Loucy (cell line): ENCODE results near the gene HCRTR2.

ENCODE experiments used
- H2AFZ ChIP-seq: fragments of 200-600 bp; sonication (generic); 2 replicates; pipeline ENCODE4 v1.6.0; 2016; ENCODE audit warnings: antibody characterized with exemption, mild to moderate bottlenecking, low read length, moderate library complexity
- H3F3A ChIP-seq: fragments of 200-600 bp; 2 replicates; pipeline ENCODE4 v1.6.0; 2016; ENCODE audit warnings: antibody characterized with exemption, low read depth, mild to moderate bottlenecking
- H3K27me3 ChIP-seq: fragments of 200-600 bp; sonication (generic); 2 replicates; pipeline ENCODE4 v1.6.1; 2014; ENCODE audit warnings: low read length, mild to moderate bottlenecking; ENCODE audit not compliant: insufficient read depth, poor library complexity, severe bottlenecking
- H3K36me3 ChIP-seq: fragments of 200-600 bp; sonication (generic); 2 replicates; pipeline ENCODE4 v1.6.1; 2016; ENCODE audit warnings: low read length; ENCODE audit not compliant: insufficient read depth
- H3K4me1 ChIP-seq: fragments of 200-600 bp; sonication (generic); 2 replicates; pipeline ENCODE4 v1.5.1; 2014; ENCODE audit warnings: low read length, mild to moderate bottlenecking; ENCODE audit not compliant: insufficient read depth, poor library complexity, severe bottlenecking
- H3K4me2 ChIP-seq: fragments of 200-600 bp; sonication (generic); 2 replicates; pipeline ENCODE4 v1.6.0; 2014; ENCODE audit warnings: antibody characterized with exemption, low read length, low read depth, mild to moderate bottlenecking; ENCODE audit not compliant: poor library complexity, severe bottlenecking
- H3K4me3 ChIP-seq: fragments of 200-600 bp; sonication (generic); 2 replicates; pipeline ENCODE4 v1.5.1; 2014; ENCODE audit warnings: low read length, mild to moderate bottlenecking, mixed read lengths; ENCODE audit not compliant: poor library complexity, severe bottlenecking
- H3K79me2 ChIP-seq: fragments of 200-600 bp; sonication (generic); 2 replicates; pipeline ENCODE4 v1.6.1; 2014; ENCODE audit warnings: low read length; ENCODE audit not compliant: insufficient read depth
- H3K9ac ChIP-seq: fragments of 200-600 bp; sonication (generic); 2 replicates; pipeline ENCODE4 v1.6.0; 2014; ENCODE audit warnings: mild to moderate bottlenecking, low read depth, low read length, moderate library complexity; ENCODE audit not compliant: poor library complexity, severe bottlenecking
- H3K9me2 ChIP-seq: fragments of 200-600 bp; sonication (generic); replicated peaks from 2 replicates; pipeline ENCODE4 v1.6.1; 2016; ENCODE audit warnings: low read depth, low read length, mixed read lengths
- H3K9me3 ChIP-seq: fragments of 200-600 bp; sonication (generic); 2 replicates; pipeline ENCODE4 v1.6.1; 2014; ENCODE audit warnings: mild to moderate bottlenecking, antibody characterized with exemption, low read length, low read depth; ENCODE audit not compliant: insufficient read depth
- H4K20me1 ChIP-seq: fragments of 200-600 bp; sonication (generic); 2 replicates; pipeline ENCODE4 v1.6.0; 2014; ENCODE audit warnings: antibody characterized with exemption, low read length, mild to moderate bottlenecking; ENCODE audit not compliant: insufficient read depth, poor library complexity, severe bottlenecking
- CTCF ChIP-seq: fragments of 200-600 bp; sonication (generic); conservative IDR thresholded peaks from 2 replicates; pipeline ENCODE4 v1.5.1; 2014; ENCODE audit warnings: mild to moderate bottlenecking, antibody characterized with exemption, low read length
- EZH2phosphoT487 ChIP-seq: fragments of 200-600 bp; IDR thresholded peaks from 2 replicates; pipeline ENCODE4 v1.6.1; 2018; ENCODE audit warnings: antibody characterized with exemption, mild to moderate bottlenecking, moderate library complexity, borderline replicate concordance

Gene HCRTR2

GRCh38 chr6:55212156-55212555 is 37.8 kb downstream of the HCRTR2 start:
- Histone ChIP-seq H3K9ac (no peak overlapping the region), H3K9me2 (no peaks in the 10 kb centered on the region), H3K4me1 (no peaks in the 10 kb centered on the region), H3K4me3 (no peak overlapping the region), H3K27me3 (no peaks in the 10 kb centered on the region), H3K36me3 (no peaks in the 10 kb centered on the region), H3K79me2 (no peaks in the 10 kb centered on the region), H3K4me2 (no peak overlapping the region), H3F3A (no peaks in the 10 kb centered on the region), H4K20me1 (no peaks in the 10 kb centered on the region), H3K9me3 (no peaks in the 10 kb centered on the region), H2AFZ (no peak overlapping the region)
- no peak for TF ChIP-seq EZH2phosphoT487
- no peak for TF ChIP-seq CTCF

GRCh38 chr6:55220961-55221360 is 46.6 kb downstream of the HCRTR2 start:
- H4K20me1 ChIP-seq = no peaks in the 10 kb centered on the region
- H3K4me3 ChIP-seq = no peak overlapping the region
- no peaks in the 10 kb centered on the region for H3K36me3 ChIP-seq
- no peaks in the 10 kb centered on the region for H3K4me1 ChIP-seq
- no peaks in the 10 kb centered on the region for H3K9me3 ChIP-seq
- no peak for TF ChIP-seq EZH2phosphoT487
- TF ChIP-seq CTCF = no peak
- H3K4me2 ChIP-seq = no peak overlapping the region
- H2AFZ ChIP-seq = no peak overlapping the region
- no peaks in the 10 kb centered on the region for H3K9me2 ChIP-seq
- H3F3A ChIP-seq = no peaks in the 10 kb centered on the region
- no peak overlapping the region for H3K9ac ChIP-seq
- no peaks in the 10 kb centered on the region for H3K79me2 ChIP-seq
- H3K27me3 ChIP-seq = no peaks in the 10 kb centered on the region

GRCh38 chr6:55227862-55228261 is 53.5 kb downstream of the HCRTR2 start:
- Histone ChIP-seq H3K9me2 (no peaks in the 10 kb centered on the region), H4K20me1 (no peaks in the 10 kb centered on the region), H3K4me2 (no peak overlapping the region), H3K9me3 (no peaks in the 10 kb centered on the region), H3K27me3 (no peaks in the 10 kb centered on the region), H3K4me3 (no peak overlapping the region), H3K79me2 (no peaks in the 10 kb centered on the region), H2AFZ (no peak overlapping the region), H3F3A (no peaks in the 10 kb centered on the region), H3K9ac (no peak overlapping the region), H3K36me3 (no peaks in the 10 kb centered on the region), H3K4me1 (no peaks in the 10 kb centered on the region)
- TF ChIP-seq EZH2phosphoT487 = no peak
- no peak for TF ChIP-seq CTCF
